Activated CD8-positive, alpha-beta memory T cell treated with anti-CD3 and anti-CD28 coated beads, Interleukin-2, amount 10 ng/mL, durations not matched to agents 7 days and 5 days (primary cell): ENCODE results near the gene RIMKLA. TPM values are rescaled to one million over a fixed set of nuclear protein-coding genes. Genes with fewer than 3 reads are reported as not detected.
A peak's percentile ranks its signal among the peaks of the same experiment; 100 is the strongest.

Experiments used
- ATAC-seq: fragments of 150-1000 bp; cut with Tn5 transposase; one replicate; pipeline ENCODE4 v1.10.0; 2021; ENCODE audit warnings: moderate library complexity
- CTCF ChIA-PET: fragments of 350-600 bp; sonication (Branson Sonifier 250); formaldehyde crosslinking; loops from one replicate; lab custom pipeline; 2021; ENCODE audit warnings: antibody characterized with exemption; lab: Charles Lee
- DNase-seq: peaks from one replicate; pipeline ENCODE4 v3.0.0-alpha.2; 2020
- H3K27ac Mint-ChIP-seq: one replicate; pipeline ENCODE4 v1.8.0; 2021; ENCODE audit warnings: mild to moderate bottlenecking, mixed read lengths
- H3K27me3 Mint-ChIP-seq: one replicate; pipeline ENCODE4 v1.8.0; 2021; ENCODE audit warnings: mixed read lengths
- H3K36me3 Mint-ChIP-seq: one replicate; pipeline ENCODE4 v1.8.0; 2021; ENCODE audit warnings: mild to moderate bottlenecking, mixed read lengths
- H3K4me1 Mint-ChIP-seq: one replicate; pipeline ENCODE4 v1.8.0; 2021; ENCODE audit warnings: mixed read lengths
- H3K4me3 Mint-ChIP-seq: one replicate; pipeline ENCODE4 v1.8.0; 2021; ENCODE audit warnings: mild to moderate bottlenecking, moderate library complexity, mixed read lengths
- H3K9me3 Mint-ChIP-seq: one replicate; pipeline ENCODE4 v1.8.0; 2022; ENCODE audit warnings: low read depth, mixed read lengths
- total RNA-seq, 2 experiments: library from RNA; stranded (reverse); gene quantifications; one replicate each; pipeline ENCODE4 v1.2.3, GENCODE V29; 2021

Gene RIMKLA
- total RNA-seq, 2 experiments from 2014 or later, result 1.3 to 1.5 TPM

DNA sequence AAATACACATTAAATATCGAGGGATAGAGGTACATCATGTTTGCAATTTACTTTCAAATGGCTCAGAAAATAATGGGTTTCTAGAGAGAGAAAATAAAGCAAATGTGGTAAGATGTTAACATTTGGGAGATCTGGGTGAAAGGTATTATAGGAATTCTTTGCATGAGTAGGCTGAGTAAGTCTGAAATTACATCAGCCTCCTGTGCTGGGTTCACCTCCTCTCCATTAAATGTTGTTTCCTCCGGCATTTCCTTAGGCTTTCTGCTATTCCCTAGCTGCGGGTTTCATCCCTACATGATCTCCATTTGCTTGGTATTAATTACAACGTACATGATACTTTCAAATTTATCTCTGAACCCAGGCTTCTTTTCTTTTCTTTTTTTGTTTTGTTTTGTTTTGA lies 43.6 kb downstream of the RIMKLA start:
- DNase-seq (no peak), ATAC-seq (no peak)
- Mint-ChIP-seq H3K36me3 (no peaks in the 10 kb centered on the region), H3K4me1 (no peaks in the 10 kb centered on the region), H3K9me3 (no peaks in the 10 kb centered on the region), H3K27me3 (peaks cover 3% of the 10 kb centered on the region), H3K27ac (no peak overlapping the region), H3K4me3 (no peak overlapping the region)
- CTCF ChIA-PET, result no interaction called here

- DNase-seq, result no peak
- Mint-ChIP-seq H3K27ac (no peak overlapping the region), H3K4me1 (no peaks in the 10 kb centered on the region), H3K36me3 (no peaks in the 10 kb centered on the region), H3K27me3 (no peaks in the 10 kb centered on the region), H3K9me3 (no peaks in the 10 kb centered on the region), H3K4me3 (no peak overlapping the region)
- CTCF ChIA-PET, result no interaction called here
- ATAC-seq, result no peak
Observed at GRCh38 chr1:42427240-42427639, 46.6 kb downstream of the RIMKLA start.

DNA sequence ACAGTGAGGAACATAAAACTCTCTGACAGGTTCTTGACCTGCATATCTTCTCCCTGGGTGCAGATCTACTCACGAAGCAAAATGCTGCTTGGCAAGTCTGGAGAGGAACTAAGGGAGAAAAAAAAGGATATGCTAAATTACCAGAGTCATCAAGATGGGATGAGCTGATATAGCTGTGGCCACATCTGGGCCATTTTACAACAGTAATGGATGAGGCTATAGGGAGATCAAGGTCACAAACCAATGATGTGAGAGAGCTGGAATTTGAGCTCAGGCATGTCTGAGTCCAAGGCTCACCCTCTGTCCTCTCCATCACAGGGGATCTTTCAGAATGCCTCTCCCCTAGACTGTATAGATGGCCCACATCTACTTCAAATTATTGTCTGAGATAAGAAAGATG lies 49.0 kb downstream of the RIMKLA start:
- CTCF ChIA-PET, result no interaction called here
- no peak overlapping the region for H3K4me3 Mint-ChIP-seq
- H3K9me3 Mint-ChIP-seq, result no peaks in the 10 kb centered on the region

GRCh38 chr1:42430286-42431135 lies 49.9 kb downstream of the RIMKLA start:
- no peak for DNase-seq

More for the DNA sequence above, 49.0 kb downstream of the RIMKLA start:
- DNase-seq (no peak), ATAC-seq (no peak)
- no peaks in the 10 kb centered on the region for H3K4me1 Mint-ChIP-seq
- H3K27ac Mint-ChIP-seq, result no peak overlapping the region
- no peaks in the 10 kb centered on the region for H3K36me3 Mint-ChIP-seq
- H3K27me3 Mint-ChIP-seq, result no peaks in the 10 kb centered on the region

DNA sequence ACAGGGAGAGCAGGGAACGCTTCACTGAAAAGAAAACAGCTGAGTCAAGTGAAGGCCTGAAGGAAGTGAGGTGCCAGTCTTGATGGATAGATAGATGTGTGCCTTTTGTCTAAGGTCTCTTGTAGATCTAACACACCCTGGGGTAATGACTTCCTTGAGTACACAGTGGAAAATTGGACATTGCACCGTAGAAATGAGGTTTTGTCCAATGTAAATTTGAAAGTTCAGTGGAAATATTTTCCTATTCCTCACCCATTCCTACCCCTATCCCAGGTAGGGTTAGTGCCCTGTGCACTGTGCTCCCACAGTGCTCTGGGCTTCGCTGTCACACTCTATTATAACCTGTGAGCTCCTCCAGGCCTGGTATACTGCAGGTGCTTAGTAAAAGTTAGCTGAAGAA lies 50.9 kb downstream of the RIMKLA start:
- CTCF ChIA-PET, result no interaction called here
- ATAC-seq, result no peak
- no peak for DNase-seq
- Mint-ChIP-seq H3K27me3 (no peaks in the 10 kb centered on the region), H3K27ac (no peak overlapping the region), H3K4me1 (no peaks in the 10 kb centered on the region), H3K9me3 (no peaks in the 10 kb centered on the region), H3K4me3 (no peak overlapping the region), H3K36me3 (no peaks in the 10 kb centered on the region)

More at GRCh38 chr1:42430286-42431135, 49.9 kb downstream of the RIMKLA start:
- no peak for ATAC-seq
- H3K27ac Mint-ChIP-seq, result no peak overlapping the region
- CTCF ChIA-PET, result no interaction called here
- H3K4me1 Mint-ChIP-seq, result no peaks in the 10 kb centered on the region
- no peaks in the 10 kb centered on the region for H3K36me3 Mint-ChIP-seq
- no peak overlapping the region for H3K4me3 Mint-ChIP-seq
- H3K27me3 Mint-ChIP-seq, result no peaks in the 10 kb centered on the region
- no peaks in the 10 kb centered on the region for H3K9me3 Mint-ChIP-seq

DNA sequence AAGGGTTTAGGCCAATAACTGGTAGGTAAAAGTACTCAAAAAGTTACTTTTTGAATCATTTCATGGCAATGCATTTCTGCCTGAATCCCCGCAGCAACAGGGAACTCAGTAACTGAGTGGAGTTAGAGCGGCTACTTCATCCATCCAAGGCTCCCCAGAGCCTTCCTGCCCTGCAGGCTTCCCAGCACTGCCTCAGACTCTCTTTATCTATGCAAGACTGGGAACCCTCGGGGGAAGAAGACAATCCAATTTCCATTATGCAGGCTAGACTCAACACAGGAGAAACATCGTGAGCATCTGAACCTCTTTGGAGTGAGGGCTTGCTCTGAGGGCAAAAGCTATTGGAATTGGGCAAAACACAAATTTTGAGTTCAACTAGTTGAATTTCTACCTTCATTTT lies 52.1 kb downstream of the RIMKLA start:
- Mint-ChIP-seq H3K27ac (no peak overlapping the region), H3K9me3 (no peaks in the 10 kb centered on the region), H3K4me3 (no peak overlapping the region), H3K36me3 (no peaks in the 10 kb centered on the region), H3K27me3 (no peaks in the 10 kb centered on the region), H3K4me1 (peaks cover 2% of the 10 kb centered on the region)
- DNase-seq (no peak), ATAC-seq (no peak)
- CTCF ChIA-PET, result no interaction called here

GRCh38 chr1:42433369-42433768 lies 52.8 kb downstream of the RIMKLA start:
- Mint-ChIP-seq H3K4me1 (peaks cover 2% of the 10 kb centered on the region), H3K4me3 (no peak overlapping the region), H3K36me3 (no peaks in the 10 kb centered on the region), H3K9me3 (no peaks in the 10 kb centered on the region), H3K27me3 (peaks cover 4% of the 10 kb centered on the region), H3K27ac (no peak overlapping the region)
- ATAC-seq (no peak), DNase-seq (no peak)
- CTCF ChIA-PET, result interaction anchor here (1.2 kb wide), 2 partner anchors 11 to 260 kb away, joined by 3 read pairs; no protein-coding TSS in a partner anchor

- peaks cover 2% of the 10 kb centered on the region for H3K4me1 Mint-ChIP-seq
- DNase-seq (no peak), ATAC-seq (no peak)
- peaks cover 4% of the 10 kb centered on the region for H3K27me3 Mint-ChIP-seq
- H3K9me3 Mint-ChIP-seq, result no peaks in the 10 kb centered on the region
- CTCF ChIA-PET, result interaction anchor here (1.2 kb wide), 2 partner anchors 12 to 261 kb away, joined by 3 read pairs; no protein-coding TSS in a partner anchor
- H3K36me3 Mint-ChIP-seq, result no peaks in the 10 kb centered on the region
- no peak overlapping the region for H3K27ac Mint-ChIP-seq
- H3K4me3 Mint-ChIP-seq, result no peak overlapping the region
Observed at GRCh38 chr1:42434340-42434739, 53.7 kb downstream of the RIMKLA start.

DNA sequence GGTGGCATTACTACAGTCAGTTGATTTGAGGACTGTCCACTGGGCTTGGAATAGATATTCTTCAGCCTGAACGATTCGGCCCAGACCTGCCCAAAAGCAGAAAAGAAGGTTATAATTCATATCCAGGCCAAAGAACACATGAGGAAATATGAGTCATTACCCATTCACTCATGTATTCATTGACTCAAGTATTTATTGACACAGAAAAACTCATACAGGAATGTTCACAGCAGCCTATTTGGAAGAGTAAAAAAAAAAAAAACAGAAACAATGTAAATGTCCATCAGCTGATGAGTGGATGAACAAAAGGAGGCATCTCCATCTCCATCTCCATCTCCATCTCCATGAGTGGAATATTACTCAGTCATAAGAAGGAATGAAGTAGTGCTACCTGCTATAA lies 59.3 kb downstream of the RIMKLA start:
- ATAC-seq, result no peak
- H3K4me1 Mint-ChIP-seq, result peaks cover 2% of the 10 kb centered on the region
- CTCF ChIA-PET, result no interaction called here

DNA sequence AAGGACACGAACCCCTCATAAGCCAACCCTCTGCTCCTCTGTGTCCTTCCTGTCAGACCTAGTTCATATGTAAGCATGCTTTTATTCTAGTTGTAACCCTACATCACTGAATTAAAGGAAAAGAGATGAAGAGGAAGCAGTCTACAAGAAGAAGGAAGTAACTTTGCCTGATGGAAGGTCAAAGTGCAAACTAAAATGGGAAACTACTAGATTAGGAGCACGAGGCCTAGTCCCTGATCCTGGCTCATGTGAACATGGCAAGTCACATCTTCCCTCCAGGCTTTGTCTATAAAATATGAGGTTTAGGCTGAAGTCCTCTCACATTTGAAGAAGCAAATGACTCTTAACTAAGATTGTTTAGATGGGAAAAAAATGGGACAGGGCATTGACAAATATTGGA lies 62.1 kb downstream of the RIMKLA start:
- Mint-ChIP-seq H3K9me3 (no peaks in the 10 kb centered on the region), H3K36me3 (no peaks in the 10 kb centered on the region), H3K27me3 (peaks cover 4% of the 10 kb centered on the region), H3K4me3 (no peak overlapping the region), H3K27ac (no peak overlapping the region), H3K4me1 (no peaks in the 10 kb centered on the region)
- DNase-seq, result no peak
- CTCF ChIA-PET, result no interaction called here
- no peak for ATAC-seq

More for the DNA sequence above, 59.3 kb downstream of the RIMKLA start:
- Mint-ChIP-seq H3K27ac (no peak overlapping the region), H3K27me3 (peaks cover 4% of the 10 kb centered on the region), H3K4me3 (no peak overlapping the region), H3K36me3 (no peaks in the 10 kb centered on the region), H3K9me3 (no peaks in the 10 kb centered on the region)
- no peak for DNase-seq

DNA sequence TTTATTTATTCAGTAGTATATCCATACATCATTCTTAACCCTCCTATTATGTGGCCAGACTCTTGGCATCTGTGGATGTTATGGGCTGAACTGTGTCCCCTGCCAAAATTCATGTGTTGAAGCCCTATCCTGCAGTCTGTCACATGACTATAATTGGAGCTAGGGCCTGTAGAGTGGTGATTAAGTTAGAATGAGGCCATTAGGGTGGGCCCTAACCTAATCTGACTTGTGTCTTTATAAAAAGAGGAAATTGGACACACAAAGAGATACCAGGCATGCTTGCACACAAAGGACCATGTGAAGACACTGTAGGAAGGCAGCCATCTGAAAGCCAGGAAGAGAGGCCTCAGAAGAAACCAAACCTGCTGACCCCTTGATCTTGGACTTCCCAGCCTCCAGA lies 68.7 kb downstream of the RIMKLA start:
- Mint-ChIP-seq H3K36me3 (no peaks in the 10 kb centered on the region), H3K9me3 (no peaks in the 10 kb centered on the region), H3K4me1 (peaks cover 6% of the 10 kb centered on the region), H3K4me3 (no peak overlapping the region), H3K27me3 (no peaks in the 10 kb centered on the region), H3K27ac (no peak overlapping the region)
- CTCF ChIA-PET, result interaction anchor here (1.3 kb wide), 1 partner anchor 624 kb away, joined by 3 read pairs; no protein-coding TSS in a partner anchor
- ATAC-seq (no peak), DNase-seq (no peak)

GRCh38 chr1:42450061-42450460 lies 69.5 kb downstream of the RIMKLA start:
- Mint-ChIP-seq H3K9me3 (no peaks in the 10 kb centered on the region), H3K27me3 (no peaks in the 10 kb centered on the region), H3K4me1 (peaks cover 10% of the 10 kb centered on the region), H3K27ac (no peak overlapping the region), H3K36me3 (no peaks in the 10 kb centered on the region), H3K4me3 (no peak overlapping the region)
- CTCF ChIA-PET, result interaction anchor here (0.7 to 1.3 kb wide), 2 partner anchors 19 to 624 kb away, joined by 3 read pairs; no protein-coding TSS in a partner anchor
- ATAC-seq (no peak), DNase-seq (no peak)

GRCh38 chr1:42453386-42453785 lies 72.8 kb downstream of the RIMKLA start:
- CTCF ChIA-PET, result no interaction called here
- no peak for DNase-seq
- H3K27me3 Mint-ChIP-seq, result no peaks in the 10 kb centered on the region
- H3K9me3 Mint-ChIP-seq, result no peaks in the 10 kb centered on the region
- no peak for ATAC-seq
- H3K4me1 Mint-ChIP-seq, result peaks cover 30% of the 10 kb centered on the region
- H3K36me3 Mint-ChIP-seq, result peaks cover 10% of the 10 kb centered on the region
- no peak overlapping the region for H3K27ac Mint-ChIP-seq
- no peak overlapping the region for H3K4me3 Mint-ChIP-seq

DNA sequence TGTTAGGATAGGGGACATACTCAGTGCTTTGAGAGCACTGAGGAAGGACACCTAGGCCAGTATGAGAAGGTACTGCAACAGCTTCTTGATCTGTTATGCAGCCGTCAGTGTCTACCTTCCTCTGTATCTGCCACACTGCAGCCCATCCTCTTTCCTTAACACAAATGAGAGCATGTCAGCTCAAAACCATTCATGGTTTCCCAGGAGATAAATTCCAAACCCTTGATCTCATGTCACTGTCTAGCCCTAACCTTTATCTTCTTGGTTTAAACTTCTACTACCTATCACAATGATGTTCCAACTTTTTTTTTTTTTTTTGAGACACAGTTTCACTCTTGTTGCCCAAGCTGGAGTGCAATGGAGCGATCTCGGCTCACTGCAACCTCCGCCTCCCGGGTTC lies 73.8 kb downstream of the RIMKLA start:
- Mint-ChIP-seq H3K4me3 (peak overlapping the region; percentile 2), H3K36me3 (peaks cover 17% of the 10 kb centered on the region), H3K4me1 (peaks cover 31% of the 10 kb centered on the region), H3K27me3 (no peaks in the 10 kb centered on the region), H3K27ac (no peak overlapping the region), H3K9me3 (no peaks in the 10 kb centered on the region)
- ATAC-seq, result no peak
- DNase-seq, result no peak
- CTCF ChIA-PET, result no interaction called here
